GM12874 (cell line): ENCODE measurements around the gene OPA3.
A peak's percentile ranks its signal among the peaks of the same experiment; 100 is the strongest.

Source experiments
- TF ChIP-seq, protein P1 (sequence below): IDR thresholded peaks from 2 replicates; pipeline ENCODE4 v1.5.1; 2011; ENCODE audit warnings: low read depth, mild to moderate bottlenecking, control low read depth, low read length, moderate library complexity; ENCODE audit not compliant: insufficient read depth

The OPA3 gene

DNA sequence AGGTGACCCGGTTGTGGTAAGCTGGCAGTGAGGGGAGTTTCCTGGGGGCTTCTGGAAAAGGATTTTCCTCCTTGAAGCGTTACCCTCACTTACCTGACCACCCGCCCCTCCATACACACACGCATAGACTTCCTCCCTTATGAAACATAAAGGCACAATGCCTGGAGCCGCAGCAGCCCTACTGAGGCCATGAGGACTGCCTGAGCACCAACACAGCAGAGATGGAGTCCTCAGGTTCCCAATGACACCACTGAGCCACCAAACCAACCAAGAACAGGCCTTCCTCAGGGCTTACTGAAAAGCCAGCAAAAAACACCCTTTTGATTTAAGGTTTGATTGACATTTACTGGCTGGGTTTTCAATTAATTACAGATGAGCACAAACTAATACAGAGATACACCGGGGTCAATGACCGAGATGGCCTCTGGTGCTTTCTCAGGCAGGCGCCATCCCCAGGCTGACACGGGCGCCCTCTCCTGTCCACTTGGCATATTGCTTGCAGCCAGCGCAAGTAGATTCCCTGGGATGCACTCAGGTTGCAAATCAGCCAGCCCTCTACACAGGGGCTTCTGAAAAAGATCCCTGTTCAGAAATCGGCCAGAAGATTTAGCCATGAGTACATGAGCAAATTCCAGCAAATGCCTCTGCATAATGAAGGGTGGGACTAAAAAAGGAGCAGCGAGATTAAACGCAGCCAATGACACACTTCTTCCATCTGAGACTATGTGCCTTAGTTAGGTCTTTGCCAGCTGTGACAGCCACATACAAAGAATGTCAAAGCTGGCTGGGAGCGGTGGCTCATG, 14.8 kb downstream of the OPA3 start:
- TF ChIP-seq, protein P1, sequence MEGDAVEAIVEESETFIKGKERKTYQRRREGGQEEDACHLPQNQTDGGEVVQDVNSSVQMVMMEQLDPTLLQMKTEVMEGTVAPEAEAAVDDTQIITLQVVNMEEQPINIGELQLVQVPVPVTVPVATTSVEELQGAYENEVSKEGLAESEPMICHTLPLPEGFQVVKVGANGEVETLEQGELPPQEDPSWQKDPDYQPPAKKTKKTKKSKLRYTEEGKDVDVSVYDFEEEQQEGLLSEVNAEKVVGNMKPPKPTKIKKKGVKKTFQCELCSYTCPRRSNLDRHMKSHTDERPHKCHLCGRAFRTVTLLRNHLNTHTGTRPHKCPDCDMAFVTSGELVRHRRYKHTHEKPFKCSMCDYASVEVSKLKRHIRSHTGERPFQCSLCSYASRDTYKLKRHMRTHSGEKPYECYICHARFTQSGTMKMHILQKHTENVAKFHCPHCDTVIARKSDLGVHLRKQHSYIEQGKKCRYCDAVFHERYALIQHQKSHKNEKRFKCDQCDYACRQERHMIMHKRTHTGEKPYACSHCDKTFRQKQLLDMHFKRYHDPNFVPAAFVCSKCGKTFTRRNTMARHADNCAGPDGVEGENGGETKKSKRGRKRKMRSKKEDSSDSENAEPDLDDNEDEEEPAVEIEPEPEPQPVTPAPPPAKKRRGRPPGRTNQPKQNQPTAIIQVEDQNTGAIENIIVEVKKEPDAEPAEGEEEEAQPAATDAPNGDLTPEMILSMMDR: peak; percentile 64

DNA sequence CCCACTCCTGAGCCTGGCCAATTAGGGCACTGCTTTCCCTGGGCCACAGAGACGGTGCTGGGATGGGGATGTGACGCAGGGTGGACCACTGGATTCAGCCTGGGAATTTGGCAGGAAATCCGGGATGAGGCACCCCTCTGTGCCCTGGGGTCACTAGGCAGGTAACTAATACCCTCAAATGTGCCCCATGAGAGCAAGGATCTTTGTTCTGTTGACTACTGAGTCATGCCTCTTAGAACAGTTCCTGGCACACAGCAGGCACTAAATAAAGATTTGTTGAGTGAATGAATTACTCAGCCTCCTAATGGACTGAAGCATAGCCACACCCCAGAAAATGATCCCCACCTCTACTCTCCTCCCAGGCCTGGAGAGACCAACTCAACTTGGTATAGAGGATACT, 15.9 kb downstream of the OPA3 start:
- TF ChIP-seq, protein P1: no peak

DNA sequence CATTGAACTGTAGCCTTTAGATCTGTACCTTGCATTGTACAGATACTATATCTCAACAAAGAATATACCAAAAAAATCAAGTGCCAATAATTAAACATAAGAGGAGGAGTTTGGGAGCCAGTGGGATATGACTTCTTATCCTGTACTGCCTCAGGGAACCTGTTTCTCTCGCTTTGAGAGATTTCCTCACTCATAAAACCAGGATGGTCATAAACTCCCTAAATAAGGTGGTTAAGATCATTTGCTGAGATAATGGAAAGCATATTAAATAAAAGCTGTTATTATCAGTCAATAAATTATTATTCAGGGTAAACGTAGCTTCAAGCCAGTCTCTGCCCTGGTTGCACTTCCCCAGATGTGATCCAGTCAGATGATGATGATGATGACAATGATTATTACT, 17.0 kb downstream of the OPA3 start:
- TF ChIP-seq, protein P1: no peak

DNA sequence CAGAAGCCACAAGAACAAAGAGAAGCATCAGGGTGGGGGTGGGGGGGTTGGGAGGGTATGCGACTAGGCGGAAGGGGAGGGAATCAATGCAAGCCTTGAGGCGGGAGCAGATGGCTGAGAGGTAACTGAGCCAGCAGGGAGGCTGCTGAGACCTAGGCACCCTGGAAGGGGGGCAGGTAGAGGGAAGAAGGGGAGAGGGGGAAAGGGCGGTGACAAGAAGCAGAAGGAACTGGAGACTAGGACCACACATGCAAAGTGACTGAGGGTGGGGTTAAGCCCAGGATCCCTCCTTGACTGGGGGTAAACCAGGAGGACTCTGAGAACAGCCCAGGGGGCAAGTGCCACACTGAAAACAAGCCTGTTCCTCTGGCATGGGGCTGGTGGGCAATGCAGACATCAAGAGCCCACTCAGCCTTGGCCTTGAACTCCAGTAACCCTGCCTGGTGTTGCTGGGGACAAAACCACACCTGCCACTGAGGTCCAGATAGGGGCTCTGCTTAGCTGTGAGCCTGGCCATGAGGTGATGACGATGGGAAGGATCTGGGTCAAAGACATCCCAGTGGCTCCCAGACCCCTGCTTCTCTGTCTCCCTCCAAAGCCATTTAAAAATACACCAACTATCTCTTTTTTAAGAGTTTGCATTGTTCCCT, 20.3 kb downstream of the OPA3 start:
- TF ChIP-seq, protein P1: no peak

DNA sequence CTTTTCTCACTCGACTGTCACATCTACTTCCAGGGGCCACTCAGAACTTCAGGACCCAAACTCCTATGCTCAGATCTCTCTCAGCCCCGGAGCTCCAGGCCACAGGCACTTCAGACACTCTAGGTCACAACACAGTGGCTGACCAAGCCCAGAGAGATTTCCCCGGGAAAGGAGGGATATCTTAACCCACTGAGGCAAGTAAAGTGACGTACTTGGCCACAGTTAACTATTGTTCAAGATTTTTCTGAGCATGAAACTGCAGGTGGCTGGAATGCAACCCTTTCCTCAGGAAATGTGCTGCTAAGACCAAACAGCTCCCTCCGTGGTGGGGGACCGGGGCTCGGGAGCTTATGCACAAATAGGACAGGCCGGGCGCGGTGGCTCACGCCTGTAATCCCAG, 23.9 kb downstream of the OPA3 start:
- TF ChIP-seq, protein P1: no peak

DNA sequence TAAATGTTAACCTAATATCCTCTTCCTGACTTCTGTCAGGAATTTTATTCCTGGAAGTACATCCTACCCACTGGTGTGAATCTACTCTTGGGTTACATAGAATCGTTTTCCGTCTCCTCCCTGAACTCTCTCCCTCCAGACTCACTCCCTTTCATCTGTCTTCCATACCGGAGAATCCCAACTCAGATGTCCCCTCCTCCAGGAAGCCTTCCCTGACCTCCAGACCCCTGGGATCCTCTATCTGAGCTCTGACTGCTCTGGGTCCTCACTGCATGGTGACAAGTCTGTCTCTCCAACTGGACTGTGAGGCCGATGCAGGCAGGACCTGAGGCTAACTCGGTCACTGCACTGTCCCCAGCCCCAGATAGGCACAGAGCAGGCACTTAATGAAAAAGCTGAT, 24.6 kb downstream of the OPA3 start:
- TF ChIP-seq, protein P1: no peak

DNA sequence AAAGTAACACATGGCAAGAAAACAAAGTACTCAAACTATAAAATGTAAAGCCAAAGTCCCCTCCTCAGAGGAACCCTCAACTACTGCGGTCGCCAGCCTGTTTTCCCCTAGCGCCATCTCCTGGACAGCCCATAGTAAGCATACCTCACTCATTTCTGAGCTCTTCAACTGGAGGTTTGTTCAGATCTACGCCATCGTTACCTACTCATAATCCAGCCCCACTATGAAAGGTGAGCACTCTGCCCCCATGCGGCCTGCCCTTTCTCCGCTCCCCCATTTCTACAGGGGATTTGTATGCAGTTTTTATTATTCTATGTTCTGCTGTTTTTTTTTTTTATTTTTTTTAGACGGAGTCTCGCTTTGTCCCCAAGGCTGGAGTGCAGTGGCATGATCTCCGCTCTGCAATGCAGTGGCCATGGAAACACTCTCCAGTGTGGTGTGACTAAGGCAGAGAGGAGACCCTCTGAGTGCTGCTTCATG, 26.2 kb downstream of the OPA3 start:
- TF ChIP-seq, protein P1: peak; percentile 79
